HEK293T (cell line): Measurements from ENCODE around the gene TNS3.

ENCODE experiments used
- BHLHE40 ChIP-seq: fragments of 450-650 bp; IDR thresholded peaks from 2 replicates; pipeline ENCODE4 v1.6.1; 2016; ENCODE audit warnings: mild to moderate bottlenecking, moderate library complexity, borderline replicate concordance
- SP1 ChIP-seq: fragments of 450-650 bp; IDR thresholded peaks from 2 replicates; pipeline ENCODE4 v1.6.1; 2017
- TARDBP ChIP-seq: fragments of 450-650 bp; IDR thresholded peaks from 2 replicates; pipeline ENCODE4 v1.6.1; 2016

- TF ChIP-seq TARDBP (no peak), SP1 (no peak), BHLHE40 (no peak)
These were observed 341.9 kb downstream of the TNS3 start for GRCh38 chr7:47239931-47240421.
